Measurements from ENCODE around the gene FN1.
"Not testable (repeated sequence)": the region's sequence is repeated elsewhere in the genome, so short reads cannot be mapped to it uniquely, and the experiment has no call there.

The FN1 gene

DNA sequence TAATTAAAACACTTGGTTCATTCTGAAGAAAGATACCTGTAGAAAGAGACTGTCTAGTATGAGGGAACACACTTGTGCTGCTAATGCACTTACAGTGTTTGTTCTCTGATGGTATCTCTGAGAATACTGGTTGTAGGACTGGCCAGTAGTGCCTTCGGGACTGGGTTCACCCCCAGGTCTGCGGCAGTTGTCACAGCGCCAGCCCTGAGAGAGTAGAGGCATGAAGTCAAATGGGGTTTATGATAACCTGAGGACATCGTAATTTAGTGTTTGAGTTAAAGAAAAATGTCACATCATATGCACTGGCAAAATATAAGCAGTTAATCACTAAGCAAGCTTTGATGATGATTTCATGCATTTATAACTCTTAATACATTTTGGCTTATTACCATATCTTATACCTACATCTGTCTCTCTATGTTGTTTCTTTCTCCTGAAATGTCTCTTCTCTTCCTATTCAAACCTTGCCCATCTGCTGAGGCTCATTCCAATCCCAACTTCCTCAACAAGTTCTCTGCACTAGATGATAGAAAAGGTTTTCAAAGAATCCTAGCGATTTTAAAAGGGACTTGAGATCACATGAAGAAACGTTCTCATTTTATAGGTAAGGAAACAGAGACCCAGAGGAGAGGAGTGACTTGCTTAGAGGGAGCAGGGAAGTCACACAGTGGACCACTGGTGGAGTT lies 73.8 kb downstream of the FN1 start:
- no peaks in the 10 kb centered on the region for H3K9me3 ChIP-seq (ENCODE audit: control insufficient read depth, low read length)
- no peaks in the 10 kb centered on the region for H3K36me3 ChIP-seq (ENCODE audit: control insufficient read depth, insufficient read depth, low read length)
- H3K4me3 ChIP-seq (ENCODE audit: insufficient read depth, low read depth, low read length, poor library complexity, severe bottlenecking), result no peak overlapping the region
- no peaks in the 10 kb centered on the region for H3K4me1 ChIP-seq (ENCODE audit: control insufficient read depth, insufficient read depth, low read length, poor library complexity, severe bottlenecking)
- no peaks in the 10 kb centered on the region for H3K27me3 ChIP-seq (replicated peaks; ENCODE audit: control insufficient read depth, insufficient read depth, low read length, poor library complexity, severe bottlenecking)
- no peak for DNase-seq
- no peak overlapping the region for H3K27ac ChIP-seq (ENCODE audit: insufficient read depth, low read length, poor library complexity, severe bottlenecking)

DNA sequence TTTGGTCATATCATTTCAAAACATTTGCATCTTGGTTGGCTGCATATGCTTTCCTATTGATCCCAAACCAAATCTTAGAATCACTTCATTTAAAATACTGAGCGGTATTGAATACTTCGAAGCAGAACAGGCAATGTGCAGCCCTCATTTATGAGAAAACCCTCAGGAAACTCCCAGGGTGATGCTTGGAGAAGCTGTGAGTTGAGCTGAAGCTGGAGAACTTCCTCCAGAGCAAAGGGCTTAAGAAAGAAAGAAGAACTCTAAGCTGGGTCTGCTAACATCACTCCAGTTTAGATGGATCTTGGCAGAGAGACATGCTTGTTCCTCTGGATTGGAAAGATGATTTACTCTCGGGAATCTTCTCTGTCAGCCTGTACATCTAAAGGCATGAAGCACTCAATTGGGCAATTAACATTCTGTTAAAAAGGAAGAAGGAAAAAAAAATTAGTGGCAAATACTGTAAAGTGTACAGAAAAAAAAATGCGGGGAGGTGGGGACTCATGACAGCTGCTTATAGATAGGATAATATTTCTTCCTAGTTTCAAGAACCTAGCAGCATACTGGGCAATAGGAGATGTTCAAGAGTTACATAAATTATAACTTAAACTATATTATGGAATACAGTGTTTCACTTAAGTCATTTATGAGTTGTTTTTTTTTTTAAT lies 74.5 kb downstream of the FN1 start:
- H3K4me1 ChIP-seq (ENCODE audit: control insufficient read depth, insufficient read depth, low read length, poor library complexity, severe bottlenecking), result no peaks in the 10 kb centered on the region
- H3K36me3 ChIP-seq (ENCODE audit: control insufficient read depth, insufficient read depth, low read length), result no peaks in the 10 kb centered on the region
- no peak overlapping the region for H3K4me3 ChIP-seq (ENCODE audit: insufficient read depth, low read depth, low read length, poor library complexity, severe bottlenecking)
- no peaks in the 10 kb centered on the region for H3K27me3 ChIP-seq (replicated peaks; ENCODE audit: control insufficient read depth, insufficient read depth, low read length, poor library complexity, severe bottlenecking)
- H3K9me3 ChIP-seq (ENCODE audit: control insufficient read depth, low read length), result no peaks in the 10 kb centered on the region
- H3K27ac ChIP-seq (ENCODE audit: insufficient read depth, low read length, poor library complexity, severe bottlenecking), result no peak overlapping the region
- DNase-seq, result no peak

- no peak for DNase-seq
- no peak overlapping the region for H3K27ac ChIP-seq (ENCODE audit: insufficient read depth, low read length, poor library complexity, severe bottlenecking)
- no peaks in the 10 kb centered on the region for H3K4me1 ChIP-seq (ENCODE audit: control insufficient read depth, insufficient read depth, low read length, poor library complexity, severe bottlenecking)
- no peaks in the 10 kb centered on the region for H3K27me3 ChIP-seq (replicated peaks; ENCODE audit: control insufficient read depth, insufficient read depth, low read length, poor library complexity, severe bottlenecking)
- no peak overlapping the region for H3K4me3 ChIP-seq (ENCODE audit: insufficient read depth, low read depth, low read length, poor library complexity, severe bottlenecking)
- H3K36me3 ChIP-seq (ENCODE audit: control insufficient read depth, insufficient read depth, low read length), result no peaks in the 10 kb centered on the region
- no peaks in the 10 kb centered on the region for H3K9me3 ChIP-seq (ENCODE audit: control insufficient read depth, low read length)
Observed at GRCh38 chr2:215360596-215360995, 75.3 kb downstream of the FN1 start.

DNA sequence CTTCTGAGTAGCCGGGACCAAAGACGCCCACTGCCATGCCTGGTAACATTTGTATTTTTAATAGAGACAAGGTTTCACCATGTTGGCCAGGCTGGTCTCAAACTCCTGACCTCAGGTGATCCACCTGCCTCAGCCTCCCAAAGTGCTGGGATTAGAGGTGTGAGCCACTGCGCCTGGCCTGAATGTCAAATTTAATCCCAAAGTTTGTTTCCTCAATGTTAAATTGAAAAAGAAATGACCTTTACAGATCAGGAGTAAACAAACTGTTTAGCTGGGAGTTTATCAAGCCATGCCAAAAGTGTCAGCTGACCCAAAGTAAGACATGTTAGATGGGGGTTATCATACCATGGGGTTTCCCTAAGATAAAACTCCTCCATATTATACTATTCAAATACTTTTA lies 75.8 kb downstream of the FN1 start:
- H3K27me3 ChIP-seq (replicated peaks; ENCODE audit: control insufficient read depth, insufficient read depth, low read length, poor library complexity, severe bottlenecking); H3K4me3 ChIP-seq (ENCODE audit: insufficient read depth, low read depth, low read length, poor library complexity, severe bottlenecking); DNase-seq; H3K27ac ChIP-seq (ENCODE audit: insufficient read depth, low read length, poor library complexity, severe bottlenecking); H3K9me3 ChIP-seq (ENCODE audit: control insufficient read depth, low read length); H3K4me1 ChIP-seq (ENCODE audit: control insufficient read depth, insufficient read depth, low read length, poor library complexity, severe bottlenecking); H3K36me3 ChIP-seq (ENCODE audit: control insufficient read depth, insufficient read depth, low read length): not testable (repeated sequence)

DNA sequence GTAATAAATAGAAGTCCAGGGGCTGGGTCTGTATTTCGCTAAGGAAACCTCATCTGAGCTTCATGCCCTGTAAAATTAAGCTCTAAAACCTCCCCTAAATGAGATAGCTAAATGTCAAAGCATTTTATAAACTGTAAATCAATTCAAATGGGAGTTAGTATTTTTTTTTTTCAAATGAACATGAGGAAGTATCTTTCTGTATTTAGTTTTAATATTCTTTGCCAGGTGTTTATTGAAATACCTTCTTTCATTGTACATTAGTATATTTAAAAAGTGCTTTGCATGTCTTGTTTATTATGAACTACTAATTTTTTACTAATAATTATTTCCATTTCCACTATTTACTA lies 76.3 kb downstream of the FN1 start:
- DNase-seq, result no peak
- H3K4me1 ChIP-seq (ENCODE audit: control insufficient read depth, insufficient read depth, low read length, poor library complexity, severe bottlenecking), result no peaks in the 10 kb centered on the region
- H3K27me3 ChIP-seq (replicated peaks; ENCODE audit: control insufficient read depth, insufficient read depth, low read length, poor library complexity, severe bottlenecking), result no peaks in the 10 kb centered on the region
- H3K27ac ChIP-seq (ENCODE audit: insufficient read depth, low read length, poor library complexity, severe bottlenecking), result no peak overlapping the region
- no peak overlapping the region for H3K4me3 ChIP-seq (ENCODE audit: insufficient read depth, low read depth, low read length, poor library complexity, severe bottlenecking)
- H3K36me3 ChIP-seq (ENCODE audit: control insufficient read depth, insufficient read depth, low read length), result no peaks in the 10 kb centered on the region
- no peaks in the 10 kb centered on the region for H3K9me3 ChIP-seq (ENCODE audit: control insufficient read depth, low read length)

GRCh38 chr2:215358891-215359575 lies 76.8 kb downstream of the FN1 start:
- DNase-seq, result no peak
- H3K27ac ChIP-seq (ENCODE audit: insufficient read depth, low read length, poor library complexity, severe bottlenecking), result no peak overlapping the region
- no peaks in the 10 kb centered on the region for H3K36me3 ChIP-seq (ENCODE audit: control insufficient read depth, insufficient read depth, low read length)
- no peak overlapping the region for H3K4me3 ChIP-seq (ENCODE audit: insufficient read depth, low read depth, low read length, poor library complexity, severe bottlenecking)
- no peaks in the 10 kb centered on the region for H3K9me3 ChIP-seq (ENCODE audit: control insufficient read depth, low read length)
- H3K27me3 ChIP-seq (replicated peaks; ENCODE audit: control insufficient read depth, insufficient read depth, low read length, poor library complexity, severe bottlenecking), result no peaks in the 10 kb centered on the region
- no peaks in the 10 kb centered on the region for H3K4me1 ChIP-seq (ENCODE audit: control insufficient read depth, insufficient read depth, low read length, poor library complexity, severe bottlenecking)

GRCh38 chr2:215358312-215358845 lies 77.5 kb downstream of the FN1 start:
- no peaks in the 10 kb centered on the region for H3K36me3 ChIP-seq (ENCODE audit: control insufficient read depth, insufficient read depth, low read length)
- DNase-seq, result no peak
- no peaks in the 10 kb centered on the region for H3K9me3 ChIP-seq (ENCODE audit: control insufficient read depth, low read length)
- H3K4me3 ChIP-seq (ENCODE audit: insufficient read depth, low read depth, low read length, poor library complexity, severe bottlenecking), result no peak overlapping the region
- H3K27me3 ChIP-seq (replicated peaks; ENCODE audit: control insufficient read depth, insufficient read depth, low read length, poor library complexity, severe bottlenecking), result no peaks in the 10 kb centered on the region
- no peak overlapping the region for H3K27ac ChIP-seq (ENCODE audit: insufficient read depth, low read length, poor library complexity, severe bottlenecking)
- H3K4me1 ChIP-seq (ENCODE audit: control insufficient read depth, insufficient read depth, low read length, poor library complexity, severe bottlenecking), result no peaks in the 10 kb centered on the region

- no peaks in the 10 kb centered on the region for H3K27me3 ChIP-seq (replicated peaks; ENCODE audit: control insufficient read depth, insufficient read depth, low read length, poor library complexity, severe bottlenecking)
- no peak for DNase-seq
Observed at GRCh38 chr2:215357660-215358059, 78.2 kb downstream of the FN1 start.

DNA sequence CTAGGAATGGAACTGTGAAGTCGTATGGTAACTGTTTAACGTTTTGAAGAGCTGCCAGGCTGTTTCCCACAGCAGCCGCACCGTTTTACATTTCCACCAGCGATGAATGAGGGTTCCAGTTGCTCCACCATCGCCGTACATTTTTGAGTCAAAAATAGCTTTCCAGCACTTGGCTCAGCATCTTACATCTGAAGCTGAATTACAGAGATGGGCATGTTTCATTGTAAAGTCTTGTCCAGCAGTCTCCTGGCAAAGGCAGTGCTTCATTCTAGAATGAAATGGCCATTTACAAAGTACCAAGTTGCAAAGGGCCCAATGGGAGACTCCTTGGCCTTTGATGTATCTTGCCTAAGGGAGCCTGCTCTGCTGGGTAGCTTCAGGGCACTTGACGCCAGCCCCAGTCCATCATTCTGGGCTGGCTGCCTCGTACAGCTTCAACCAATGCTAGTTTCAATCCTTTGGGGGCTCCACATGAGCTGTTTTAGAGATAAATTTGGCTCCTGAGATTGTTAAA lies 78.9 kb downstream of the FN1 start:
- no peaks in the 10 kb centered on the region for H3K4me1 ChIP-seq (ENCODE audit: control insufficient read depth, insufficient read depth, low read length, poor library complexity, severe bottlenecking)
- no peaks in the 10 kb centered on the region for H3K27me3 ChIP-seq (replicated peaks; ENCODE audit: control insufficient read depth, insufficient read depth, low read length, poor library complexity, severe bottlenecking)
- no peak overlapping the region for H3K4me3 ChIP-seq (ENCODE audit: insufficient read depth, low read depth, low read length, poor library complexity, severe bottlenecking)
- H3K27ac ChIP-seq (ENCODE audit: insufficient read depth, low read length, poor library complexity, severe bottlenecking), result no peak overlapping the region
- no peaks in the 10 kb centered on the region for H3K9me3 ChIP-seq (ENCODE audit: control insufficient read depth, low read length)
- no peak for DNase-seq
- H3K36me3 ChIP-seq (ENCODE audit: control insufficient read depth, insufficient read depth, low read length), result no peaks in the 10 kb centered on the region

More at GRCh38 chr2:215357660-215358059, 78.2 kb downstream of the FN1 start:
- Histone ChIP-seq H3K4me3 (ENCODE audit: insufficient read depth, low read depth, low read length, poor library complexity, severe bottlenecking) (no peak overlapping the region), H3K27ac (ENCODE audit: insufficient read depth, low read length, poor library complexity, severe bottlenecking) (no peak overlapping the region), H3K4me1 (ENCODE audit: control insufficient read depth, insufficient read depth, low read length, poor library complexity, severe bottlenecking) (no peaks in the 10 kb centered on the region), H3K36me3 (ENCODE audit: control insufficient read depth, insufficient read depth, low read length) (no peaks in the 10 kb centered on the region), H3K9me3 (ENCODE audit: control insufficient read depth, low read length) (no peaks in the 10 kb centered on the region)
